OCI-LY1 (cell line): ENCODE data around the gene INTS2.

Experiments
- H2AFZ ChIP-seq: fragments of 200-600 bp; sonication (generic), shearing (Covaris generic); 2 replicates; pipeline ENCODE4 v1.6.0; 2014; ENCODE audit warnings: antibody characterized with exemption, mild to moderate bottlenecking, low read length
- H3F3A ChIP-seq: fragments of 200-600 bp; sonication (generic), shearing (Covaris generic); 2 replicates; pipeline ENCODE4 v1.6.0; 2014; ENCODE audit warnings: mild to moderate bottlenecking, antibody characterized with exemption, low read length, moderate library complexity; ENCODE audit not compliant: insufficient read depth
- H3K27ac ChIP-seq: fragments of 200-600 bp; sonication (generic); 2 replicates; pipeline ENCODE4 v1.5.1; 2014; ENCODE audit warnings: low read length, mixed run types, mild to moderate bottlenecking, low read depth; ENCODE audit not compliant: poor library complexity, severe bottlenecking
- H3K27me3 ChIP-seq: fragments of 200-600 bp; sonication (generic); 2 replicates; pipeline ENCODE4 v1.6.0; 2014; ENCODE audit warnings: antibody characterized with exemption, mild to moderate bottlenecking, low read length, moderate library complexity; ENCODE audit not compliant: insufficient read depth
- H3K36me3 ChIP-seq: fragments of 200-600 bp; sonication (generic); 2 replicates; pipeline ENCODE4 v1.6.1; 2014; ENCODE audit warnings: mild to moderate bottlenecking, antibody characterized with exemption, low read length, moderate library complexity, mixed read lengths; ENCODE audit not compliant: insufficient read depth
- H3K4me1 ChIP-seq: fragments of 200-600 bp; sonication (generic); 2 replicates; pipeline ENCODE4 v1.5.1; 2014; ENCODE audit warnings: mild to moderate bottlenecking, low read length, moderate library complexity; ENCODE audit not compliant: insufficient read depth, severe bottlenecking
- H3K4me2 ChIP-seq: fragments of 200-600 bp; sonication (generic), shearing (Covaris generic); 2 replicates; pipeline ENCODE4 v1.6.1; 2014; ENCODE audit warnings: low read length
- H3K4me3 ChIP-seq: fragments of 200-600 bp; sonication (generic); 2 replicates; pipeline ENCODE4 v1.5.1; 2014; ENCODE audit warnings: low read length, low read depth, mild to moderate bottlenecking, mixed read lengths; ENCODE audit not compliant: poor library complexity, severe bottlenecking
- H3K79me2 ChIP-seq: fragments of 200-600 bp; shearing (Covaris generic); 2 replicates; pipeline ENCODE4 v1.6.1; 2016; ENCODE audit warnings: mixed run types, low read length, mixed read lengths; ENCODE audit not compliant: insufficient read depth
- H3K9ac ChIP-seq: fragments of 200-600 bp; sonication (generic), shearing (Covaris generic); 2 replicates; pipeline ENCODE4 v1.6.1; 2014; ENCODE audit warnings: mild to moderate bottlenecking, low read length, mixed read lengths
- H3K9me2 ChIP-seq: fragments of 200-600 bp; sonication (generic), shearing (Covaris generic); 2 replicates; pipeline ENCODE4 v1.6.1; 2014; ENCODE audit warnings: low read depth, mild to moderate bottlenecking, low read length, mixed read lengths
- H3K9me3 ChIP-seq: fragments of 200-600 bp; shearing (Covaris generic); 2 replicates; pipeline ENCODE4 v1.6.1; 2014; ENCODE audit warnings: low read length, mixed read lengths
- H4K20me1 ChIP-seq: fragments of 200-600 bp; sonication (generic), shearing (Covaris generic); 2 replicates; pipeline ENCODE4 v1.6.0; 2016; ENCODE audit warnings: mild to moderate bottlenecking, low read length; ENCODE audit not compliant: insufficient read depth
- CTCF ChIP-seq: fragments of 200-600 bp; sonication (generic), shearing (Covaris generic); IDR thresholded peaks from 2 replicates; pipeline ENCODE4 v1.5.1; 2017; ENCODE audit warnings: mild to moderate bottlenecking, antibody characterized with exemption, low read length, moderate library complexity, mixed read lengths
- EZH2 ChIP-seq: fragments of 200-600 bp; sonication (generic), shearing (Covaris generic); IDR thresholded peaks from 2 replicates; pipeline ENCODE4 v1.8.0; 2017; ENCODE audit warnings: borderline replicate concordance, mixed run types, mild to moderate bottlenecking, antibody characterized with exemption, low read length, moderate library complexity, mixed read lengths

Gene INTS2

GRCh38 chr17:61908292-61909037 is 19.3 kb downstream of the INTS2 start:
- no peak overlapping the region for H3K4me3 ChIP-seq
- no peak overlapping the region for H2AFZ ChIP-seq
- H4K20me1 ChIP-seq: no peaks in the 10 kb centered on the region
- no peak overlapping the region for H3K27ac ChIP-seq
- no peaks in the 10 kb centered on the region for H3K9me2 ChIP-seq
- no peak overlapping the region for H3K4me2 ChIP-seq
- H3K27me3 ChIP-seq: no peaks in the 10 kb centered on the region
- H3K9me3 ChIP-seq: no peaks in the 10 kb centered on the region
- H3K9ac ChIP-seq: no peak overlapping the region
- TF ChIP-seq CTCF (no peak), EZH2 (no peak)
- peaks cover 74% of the 10 kb centered on the region for H3K36me3 ChIP-seq
- no peaks in the 10 kb centered on the region for H3F3A ChIP-seq
- no peaks in the 10 kb centered on the region for H3K79me2 ChIP-seq
- H3K4me1 ChIP-seq: peaks cover 6% of the 10 kb centered on the region

- no peak overlapping the region for H3K4me3 ChIP-seq
- no peak for TF ChIP-seq CTCF
- no peak for TF ChIP-seq EZH2
Measured at GRCh38 chr17:61907361-61907760, 20.4 kb downstream of the INTS2 start.

GRCh38 chr17:61904094-61904710 is 23.6 kb downstream of the INTS2 start:
- Histone ChIP-seq H3K9ac (no peak overlapping the region), H3K36me3 (peaks cover 69% of the 10 kb centered on the region), H3F3A (no peaks in the 10 kb centered on the region), H3K4me2 (0 out of 2 replicates have a peak overlapping the region, but pooled peaks have one; percentile 1), H3K4me1 (peaks cover 6% of the 10 kb centered on the region), H4K20me1 (no peaks in the 10 kb centered on the region), H3K79me2 (no peaks in the 10 kb centered on the region), H3K4me3 (no peak overlapping the region), H3K27me3 (no peaks in the 10 kb centered on the region), H3K9me3 (no peaks in the 10 kb centered on the region), H2AFZ (no peak overlapping the region), H3K9me2 (no peaks in the 10 kb centered on the region), H3K27ac (no peak overlapping the region)
- TF ChIP-seq EZH2: no peak
- no peak for TF ChIP-seq CTCF

More at GRCh38 chr17:61907361-61907760, 20.4 kb downstream of the INTS2 start:
- peaks cover 78% of the 10 kb centered on the region for H3K36me3 ChIP-seq
- no peak overlapping the region for H3K4me2 ChIP-seq
- H3K27me3 ChIP-seq: no peaks in the 10 kb centered on the region
- H3K9me3 ChIP-seq: no peaks in the 10 kb centered on the region
- no peak overlapping the region for H3K27ac ChIP-seq
- no peaks in the 10 kb centered on the region for H4K20me1 ChIP-seq
- no peaks in the 10 kb centered on the region for H3K9me2 ChIP-seq
- H3F3A ChIP-seq: no peaks in the 10 kb centered on the region
- peaks cover 6% of the 10 kb centered on the region for H3K4me1 ChIP-seq
- no peaks in the 10 kb centered on the region for H3K79me2 ChIP-seq
- no peak overlapping the region for H2AFZ ChIP-seq
- no peak overlapping the region for H3K9ac ChIP-seq
